Measurements from ENCODE around the gene SOS1. TPM values are rescaled to one million over a fixed set of nuclear protein-coding genes. Genes with fewer than 3 reads are reported as not detected.
"Not testable (repeated sequence)": the region's sequence is repeated elsewhere in the genome, so short reads cannot be mapped to it uniquely, and the experiment has no call there.

The SOS1 gene
- total and polyA plus RNA-seq, 4 donors: 4.2 to 16.4 (median 7.2) TPM

DNA sequence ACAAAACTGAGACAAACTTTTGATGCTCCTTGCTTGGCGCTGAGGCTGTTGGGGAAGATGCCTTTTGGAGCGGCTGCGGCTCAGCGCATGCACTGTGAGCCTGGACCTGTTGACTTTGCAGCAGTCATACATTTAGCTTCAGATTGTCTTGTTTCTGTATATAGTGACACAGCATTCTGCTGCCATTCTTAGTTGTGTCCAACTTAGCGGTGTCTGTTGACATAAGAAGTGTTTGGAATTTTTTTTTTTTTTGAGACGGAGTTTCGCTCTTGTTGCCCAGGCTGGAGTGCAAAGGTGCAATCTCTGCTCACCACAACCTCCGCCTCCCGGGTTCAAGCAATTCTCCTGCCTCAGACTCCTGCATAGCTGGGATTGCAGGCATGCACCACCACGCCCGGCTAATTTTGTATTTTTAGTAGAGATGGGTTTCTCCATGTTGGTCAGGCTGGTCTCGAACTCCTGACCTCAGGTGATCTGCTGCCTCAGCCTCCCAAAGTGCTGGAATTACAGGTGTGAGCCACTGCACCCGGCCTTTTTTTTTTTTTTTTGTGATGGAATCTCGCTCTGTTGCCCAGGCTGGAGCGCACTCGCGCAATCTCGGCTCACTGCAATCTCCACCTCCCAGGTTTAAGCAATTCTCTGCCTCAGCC lies 17.5 kb upstream of the SOS1 start:
- H3K36me3 ChIP-seq (ENCODE audit: control insufficient read depth in 4 of 4, insufficient read depth in 3 of 4, low read depth in 1 of 4, low read length in 3 of 4); H3K27ac ChIP-seq (ENCODE audit: low read depth in 1 of 2, low read length in 2 of 2); H3K4me1 ChIP-seq (ENCODE audit: control insufficient read depth in 4 of 4, insufficient read depth in 4 of 4, low read length in 3 of 4); H3K4me3 ChIP-seq (ENCODE audit: low read depth in 1 of 3, low read length in 3 of 3); H3K9ac ChIP-seq (ENCODE audit: low read depth in 1 of 2, low read length in 2 of 2); H3K9me3 ChIP-seq (ENCODE audit: control insufficient read depth in 4 of 4, low read length in 3 of 4); H3K27me3 ChIP-seq (ENCODE audit: control insufficient read depth in 4 of 4, insufficient read depth in 4 of 4, low read length in 3 of 4); DNase-seq (ENCODE audit: low spot score): not testable (repeated sequence)
- peak in 1 of 2 donors; percentile 4 for TF ChIP-seq HNF4A (conservative IDR thresholded peaks at IDR 0.05)
- WGBS: 79% methylated on average over 18 of the region's 18 CpGs

DNA sequence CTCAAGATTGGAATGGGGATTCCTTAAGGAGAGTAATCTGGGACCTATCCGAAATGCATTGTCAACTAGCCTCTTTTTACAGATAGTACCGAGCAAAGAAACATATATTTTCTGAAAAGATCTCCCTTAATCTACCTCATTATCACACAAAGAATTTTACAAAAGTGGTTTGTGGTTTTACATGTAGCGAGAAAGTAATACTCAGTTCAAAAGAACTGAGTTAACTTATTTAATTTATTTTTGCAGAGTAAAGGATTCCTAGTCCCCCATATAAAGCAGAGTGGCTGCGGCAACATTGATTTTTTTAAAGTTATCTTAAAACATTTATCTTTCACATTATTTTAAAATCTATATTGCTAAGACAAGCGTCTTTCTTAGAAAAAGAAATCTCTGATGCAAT lies 15.9 kb upstream of the SOS1 start:
- no peaks in the 10 kb centered on the region for H3K27me3 ChIP-seq (ENCODE audit: control insufficient read depth in 4 of 4, insufficient read depth in 4 of 4, low read length in 3 of 4)
- TF ChIP-seq NR2F2 (IDR thresholded peaks at IDR 0.05): no peak
- TF ChIP-seq, protein P1, sequence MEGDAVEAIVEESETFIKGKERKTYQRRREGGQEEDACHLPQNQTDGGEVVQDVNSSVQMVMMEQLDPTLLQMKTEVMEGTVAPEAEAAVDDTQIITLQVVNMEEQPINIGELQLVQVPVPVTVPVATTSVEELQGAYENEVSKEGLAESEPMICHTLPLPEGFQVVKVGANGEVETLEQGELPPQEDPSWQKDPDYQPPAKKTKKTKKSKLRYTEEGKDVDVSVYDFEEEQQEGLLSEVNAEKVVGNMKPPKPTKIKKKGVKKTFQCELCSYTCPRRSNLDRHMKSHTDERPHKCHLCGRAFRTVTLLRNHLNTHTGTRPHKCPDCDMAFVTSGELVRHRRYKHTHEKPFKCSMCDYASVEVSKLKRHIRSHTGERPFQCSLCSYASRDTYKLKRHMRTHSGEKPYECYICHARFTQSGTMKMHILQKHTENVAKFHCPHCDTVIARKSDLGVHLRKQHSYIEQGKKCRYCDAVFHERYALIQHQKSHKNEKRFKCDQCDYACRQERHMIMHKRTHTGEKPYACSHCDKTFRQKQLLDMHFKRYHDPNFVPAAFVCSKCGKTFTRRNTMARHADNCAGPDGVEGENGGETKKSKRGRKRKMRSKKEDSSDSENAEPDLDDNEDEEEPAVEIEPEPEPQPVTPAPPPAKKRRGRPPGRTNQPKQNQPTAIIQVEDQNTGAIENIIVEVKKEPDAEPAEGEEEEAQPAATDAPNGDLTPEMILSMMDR (IDR thresholded peaks at IDR 0.05; ENCODE audit: low read depth, low read length, missing input control): no peak
- TF ChIP-seq JUND (IDR thresholded peaks at IDR 0.05): no peak
- no peak for TF ChIP-seq TAF1 (conservative IDR thresholded peaks at IDR 0.05)
- TF ChIP-seq ATF3 (IDR thresholded peaks at IDR 0.05): no peak
- no peak for TF ChIP-seq FOXA2 (IDR thresholded peaks at IDR 0.05)
- TF ChIP-seq REST (IDR thresholded peaks at IDR 0.05): no peak
- no peak for TF ChIP-seq RAD21 (IDR thresholded peaks at IDR 0.05)
- TF ChIP-seq RXRA (IDR thresholded peaks at IDR 0.05): no peak
- TF ChIP-seq HNF4G (IDR thresholded peaks at IDR 0.05): no peak
- TF ChIP-seq GABPA (IDR thresholded peaks at IDR 0.05 in 1 of 2, conservative IDR thresholded peaks at IDR 0.05 in 1 of 2): no peak
- no peak for TF ChIP-seq HNF4A (conservative IDR thresholded peaks at IDR 0.05)
- TF ChIP-seq FOXA1 (IDR thresholded peaks at IDR 0.05): no peak
- no peak for TF ChIP-seq YY1 (IDR thresholded peaks at IDR 0.05)
- TF ChIP-seq MAX (IDR thresholded peaks at IDR 0.05): no peak
- no peak for TF ChIP-seq SP1 (IDR thresholded peaks at IDR 0.05)
- no peak for TF ChIP-seq EGR1 (IDR thresholded peaks at IDR 0.05; ENCODE audit: low read depth in 2 of 2)
- TF ChIP-seq ZBTB33 (IDR thresholded peaks at IDR 0.05): no peak
- 85% methylated on average over 5 of the region's 5 CpGs for WGBS

More for the DNA sequence above, 15.9 kb upstream of the SOS1 start:
- no peak for DNase-seq (ENCODE audit: low spot score)
- Histone ChIP-seq H3K9me3 (ENCODE audit: control insufficient read depth in 4 of 4, low read length in 3 of 4) (no peaks in the 10 kb centered on the region), H3K4me1 (ENCODE audit: control insufficient read depth in 4 of 4, insufficient read depth in 4 of 4, low read length in 3 of 4) (peaks cover 0 to 3% (median 1%) of the 10 kb centered on the region in 4 donors), H3K4me3 (ENCODE audit: low read depth in 1 of 3, low read length in 3 of 3) (no peak overlapping the region), H3K36me3 (ENCODE audit: control insufficient read depth in 4 of 4, insufficient read depth in 3 of 4, low read depth in 1 of 4, low read length in 3 of 4) (no peaks in the 10 kb centered on the region), H3K9ac (ENCODE audit: low read depth in 1 of 2, low read length in 2 of 2) (no peak overlapping the region), H3K27ac (ENCODE audit: low read depth in 1 of 2, low read length in 2 of 2) (no peak overlapping the region)
